Immature natural killer cell (primary cell): Measurements from ENCODE around the gene NAA10. TPM values are rescaled to one million over a fixed set of nuclear protein-coding genes. Genes with fewer than 3 reads are reported as not detected.

Source experiments
- DNase-seq, 3 donors: peaks; one replicate each; pipeline ENCODE4 v3.0.0; 2022; ENCODE audit warnings: mixed read lengths in 1 of 3
- H3K27ac Mint-ChIP-seq, 6 donors: one replicate each; pipeline ENCODE4 v1.8.0; 2020; ENCODE audit warnings: mixed read lengths in 6 of 6, mild to moderate bottlenecking in 5 of 6, inconsistent platforms in 4 of 6, moderate library complexity in 3 of 6
- H3K27me3 Mint-ChIP-seq, 3 donors: one replicate each; pipeline ENCODE4 v1.8.0; 2020 to 2021; ENCODE audit warnings: low read depth in 3 of 3, mild to moderate bottlenecking in 3 of 3, mixed read lengths in 3 of 3, moderate library complexity in 3 of 3, inconsistent platforms in 1 of 3
- H3K36me3 Mint-ChIP-seq, 3 donors: one replicate each; pipeline ENCODE4 v1.8.0; 2020; ENCODE audit warnings: mixed read lengths in 3 of 3, inconsistent platforms in 2 of 3, mild to moderate bottlenecking in 2 of 3
- H3K4me1 Mint-ChIP-seq, 2 donors: one replicate each; pipeline ENCODE4 v1.8.0; 2020; ENCODE audit warnings: inconsistent platforms in 2 of 2, mild to moderate bottlenecking in 2 of 2, mixed read lengths in 2 of 2, moderate library complexity in 1 of 2
- H3K4me3 Mint-ChIP-seq, 5 donors: one replicate each; pipeline ENCODE4 v1.8.0; 2020; ENCODE audit warnings: mild to moderate bottlenecking in 5 of 5, mixed read lengths in 5 of 5, inconsistent platforms in 3 of 5, moderate library complexity in 3 of 5
- H3K9me3 Mint-ChIP-seq, 6 donors: one replicate each; pipeline ENCODE4 v1.8.0; 2020; ENCODE audit warnings: mild to moderate bottlenecking in 6 of 6, mixed read lengths in 6 of 6, inconsistent platforms in 4 of 6, moderate library complexity in 3 of 6
- polyA plus RNA-seq, 3 donors: library from polyadenylated mRNA; unstranded; fragments of 300-500 nt; fragmentation: Illumina TruSeq; gene quantifications; one replicate each; pipeline ENCODE4 v1.2.3, GENCODE V29; 2021

Gene NAA10
- polyA plus RNA-seq, 3 donors from 2014 or later, result 70.6 to 126 (median 104) TPM

DNA sequence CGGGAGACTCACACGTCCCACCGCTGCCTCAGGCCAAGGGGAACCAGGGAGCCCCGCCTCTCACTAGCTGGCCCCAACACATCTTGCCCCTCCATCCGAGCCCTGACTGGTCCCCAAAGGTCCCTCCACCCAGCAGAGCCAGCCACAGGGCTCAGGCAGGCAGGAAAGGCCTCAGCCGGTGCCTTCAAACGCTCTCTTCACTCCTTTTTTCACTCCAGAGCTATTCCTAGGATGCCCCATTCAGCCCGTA lies 7.2 kb downstream of the NAA10 start:
- Mint-ChIP-seq H3K27ac (peak overlapping the region; percentile 96 to 100 (median 98)), H3K9me3 (peaks cover 0 to 1% (median 0%) of the 10 kb centered on the region in 6 donors), H3K36me3 (peaks cover 0 to 3% (median 3%) of the 10 kb centered on the region in 3 donors), H3K4me3 (peak overlapping the region; percentile 87 to 93 (median 89)), H3K27me3 (peaks cover 15 to 21% (median 19%) of the 10 kb centered on the region in 3 donors), H3K4me1 (peaks cover 57 to 58% of the 10 kb centered on the region in 2 donors)
- no peak for DNase-seq

DNA sequence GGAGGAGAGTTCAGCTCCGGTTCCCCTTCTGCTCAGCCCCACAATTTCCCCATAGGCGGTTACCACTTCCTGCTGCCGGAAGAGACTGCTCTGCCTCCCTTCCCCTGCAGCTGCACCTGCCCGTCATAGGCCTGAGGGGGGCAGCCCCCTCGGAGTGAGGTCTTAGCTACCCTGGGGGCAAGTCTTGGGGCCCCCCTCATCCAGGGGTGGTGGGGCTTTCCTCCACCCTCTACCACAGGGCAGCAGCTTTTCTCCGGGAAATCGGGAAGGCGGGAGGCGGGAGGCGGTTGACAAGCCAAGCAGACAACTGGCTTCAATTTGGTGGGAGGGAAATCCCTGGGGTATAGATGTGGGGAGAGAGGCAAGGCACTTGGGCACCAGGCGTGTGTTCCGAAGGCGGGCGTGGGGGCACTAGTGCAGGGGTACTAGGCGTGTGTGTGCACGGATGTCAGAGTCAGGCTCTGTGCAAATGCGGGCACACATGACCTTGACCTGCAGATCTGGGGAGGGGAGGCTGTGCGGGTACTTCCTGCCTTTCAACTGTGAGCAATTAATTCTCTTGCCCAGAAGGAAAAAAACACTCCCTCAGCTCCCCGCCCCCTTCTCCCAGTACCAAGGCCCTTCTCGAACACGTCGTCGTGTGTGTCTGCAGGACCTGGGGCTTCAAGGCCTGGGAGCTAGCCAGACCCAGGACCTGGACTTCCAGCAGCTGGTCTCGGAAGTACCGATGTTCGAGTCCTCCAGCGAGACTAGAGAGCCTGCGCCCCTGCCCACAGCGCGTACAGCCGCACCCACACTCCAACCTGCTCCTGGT lies 7.8 kb downstream of the NAA10 start:
- H3K9me3 Mint-ChIP-seq, result peaks cover 0 to 1% (median 0%) of the 10 kb centered on the region in 6 donors
- H3K27me3 Mint-ChIP-seq, result peaks cover 15 to 21% (median 19%) of the 10 kb centered on the region in 3 donors
- DNase-seq, result peak; percentile 83 to 86 (median 84)
- H3K27ac Mint-ChIP-seq, result peak overlapping the region; percentile 96 to 100 (median 98)
- peak overlapping the region; percentile 87 to 93 (median 89) for H3K4me3 Mint-ChIP-seq
- H3K36me3 Mint-ChIP-seq, result peaks cover 1 to 3% (median 3%) of the 10 kb centered on the region in 3 donors
- peaks cover 62 to 63% of the 10 kb centered on the region in 2 donors for H3K4me1 Mint-ChIP-seq

GRCh38 chrX:153926552-153926857 lies 8.3 kb downstream of the NAA10 start:
- peak overlapping the region; percentile 96 to 100 (median 98) for H3K27ac Mint-ChIP-seq
- peak overlapping the region; percentile 87 to 93 (median 89) for H3K4me3 Mint-ChIP-seq
- H3K36me3 Mint-ChIP-seq, result peaks cover 1 to 3% (median 2%) of the 10 kb centered on the region in 3 donors
- H3K9me3 Mint-ChIP-seq, result peaks cover 0 to 1% (median 0%) of the 10 kb centered on the region in 6 donors
- H3K27me3 Mint-ChIP-seq, result peaks cover 13 to 21% (median 19%) of the 10 kb centered on the region in 3 donors
- peaks cover 67% of the 10 kb centered on the region in 2 donors for H3K4me1 Mint-ChIP-seq
- DNase-seq, result no peak

GRCh38 chrX:153925739-153926551 lies 8.9 kb downstream of the NAA10 start, which contains the start of gene ARHGAP4:
Gene ARHGAP4 (minus strand): TSS chrX:153926264. CDS start chrX:153926202, 62 bp downstream.
- H3K4me1 Mint-ChIP-seq, result peaks cover 67% of the 10 kb centered on the region in 2 donors
- H3K9me3 Mint-ChIP-seq, result peaks cover 0 to 1% (median 0%) of the 10 kb centered on the region in 6 donors
- peaks cover 0 to 3% (median 0%) of the 10 kb centered on the region in 3 donors for H3K36me3 Mint-ChIP-seq
- DNase-seq, result peak; percentile 62 to 71 (median 63)
- H3K27ac Mint-ChIP-seq, result peak within 1 kb of the TSS; percentile 96 to 100 (median 98)
- H3K4me3 Mint-ChIP-seq, result peak within 1 kb of the TSS; percentile 89 to 94 (median 93)
- peaks cover 12 to 21% (median 19%) of the 10 kb centered on the region in 3 donors for H3K27me3 Mint-ChIP-seq

DNA sequence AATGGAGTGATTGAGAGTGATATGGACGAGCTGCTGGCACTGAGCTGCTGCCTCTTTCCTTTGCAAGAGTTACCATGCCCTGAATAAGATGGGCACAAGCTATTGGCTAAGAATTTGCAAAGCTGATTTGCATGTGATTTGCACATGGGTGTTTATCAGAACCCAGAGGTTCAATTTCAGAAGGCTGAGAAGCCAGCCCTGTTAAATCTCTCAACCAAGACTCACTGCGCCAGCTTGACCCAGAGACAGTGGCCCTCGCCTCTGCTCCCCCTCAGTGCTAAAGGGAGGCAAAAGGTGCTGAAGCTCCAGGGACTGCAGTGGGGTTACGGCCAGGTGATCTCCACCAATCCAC lies 9.5 kb downstream of the NAA10 start:
- Mint-ChIP-seq H3K27me3 (peaks cover 12 to 21% (median 19%) of the 10 kb centered on the region in 3 donors), H3K9me3 (peaks cover 0 to 1% (median 0%) of the 10 kb centered on the region in 6 donors), H3K4me3 (peak overlapping the region; percentile 89 to 94 (median 93)), H3K36me3 (peaks cover 0 to 3% (median 0%) of the 10 kb centered on the region in 3 donors), H3K27ac (peak overlapping the region; percentile 92 to 98 (median 97)), H3K4me1 (peaks cover 67 to 68% of the 10 kb centered on the region in 2 donors)
- DNase-seq, result peak in 1 of 3 donors; percentile 34

- H3K27ac Mint-ChIP-seq, result peak overlapping the region; percentile 92 to 98 (median 97)
Measured at GRCh38 chrX:153924149-153924861, 10.5 kb downstream of the NAA10 start.

GRCh38 chrX:153922932-153923857 lies 11.6 kb downstream of the NAA10 start:
- Mint-ChIP-seq H3K36me3 (peaks cover 0 to 3% (median 3%) of the 10 kb centered on the region in 3 donors), H3K27ac (peak overlapping the region; percentile 92 to 98 (median 97)), H3K4me3 (peak overlapping the region; percentile 89 to 94 (median 93)), H3K27me3 (peaks cover 11 to 21% (median 19%) of the 10 kb centered on the region in 3 donors), H3K9me3 (peaks cover 0 to 1% (median 0%) of the 10 kb centered on the region in 6 donors), H3K4me1 (peaks cover 54 to 66% of the 10 kb centered on the region in 2 donors)
- DNase-seq, result no peak

More at GRCh38 chrX:153924149-153924861, 10.5 kb downstream of the NAA10 start:
- H3K36me3 Mint-ChIP-seq, result peaks cover 0 to 3% (median 0%) of the 10 kb centered on the region in 3 donors
- H3K4me1 Mint-ChIP-seq, result peaks cover 65 to 73% of the 10 kb centered on the region in 2 donors
- peaks cover 13 to 21% (median 19%) of the 10 kb centered on the region in 3 donors for H3K27me3 Mint-ChIP-seq
- peaks cover 0 to 1% (median 0%) of the 10 kb centered on the region in 6 donors for H3K9me3 Mint-ChIP-seq
- DNase-seq, result peak; percentile 43 to 48 (median 46)
- H3K4me3 Mint-ChIP-seq, result peak overlapping the region; percentile 89 to 94 (median 93)

GRCh38 chrX:153921511-153922446 lies 13.1 kb downstream of the NAA10 start:
- Mint-ChIP-seq H3K27ac (peak overlapping the region; percentile 17 to 93 (median 84)), H3K9me3 (peaks cover 0 to 1% (median 0%) of the 10 kb centered on the region in 6 donors), H3K4me1 (peaks cover 42 to 55% of the 10 kb centered on the region in 2 donors), H3K27me3 (peaks cover 6 to 16% (median 10%) of the 10 kb centered on the region in 3 donors), H3K4me3 (peak overlapping the region; percentile 65 to 94 (median 68)), H3K36me3 (peaks cover 3 to 11% (median 6%) of the 10 kb centered on the region in 3 donors)
- no peak for DNase-seq

GRCh38 chrX:153921070-153921469 lies 13.8 kb downstream of the NAA10 start:
- H3K4me3 Mint-ChIP-seq, result no peak overlapping the region
- peaks cover 0 to 1% (median 0%) of the 10 kb centered on the region in 6 donors for H3K9me3 Mint-ChIP-seq
- no peak for DNase-seq
- H3K27me3 Mint-ChIP-seq, result peaks cover 5 to 14% (median 7%) of the 10 kb centered on the region in 3 donors
- peak overlapping the region in 1 of 6 donors; percentile 46 for H3K27ac Mint-ChIP-seq
- peaks cover 3 to 16% (median 11%) of the 10 kb centered on the region in 3 donors for H3K36me3 Mint-ChIP-seq
- peaks cover 40 to 50% of the 10 kb centered on the region in 2 donors for H3K4me1 Mint-ChIP-seq

DNA sequence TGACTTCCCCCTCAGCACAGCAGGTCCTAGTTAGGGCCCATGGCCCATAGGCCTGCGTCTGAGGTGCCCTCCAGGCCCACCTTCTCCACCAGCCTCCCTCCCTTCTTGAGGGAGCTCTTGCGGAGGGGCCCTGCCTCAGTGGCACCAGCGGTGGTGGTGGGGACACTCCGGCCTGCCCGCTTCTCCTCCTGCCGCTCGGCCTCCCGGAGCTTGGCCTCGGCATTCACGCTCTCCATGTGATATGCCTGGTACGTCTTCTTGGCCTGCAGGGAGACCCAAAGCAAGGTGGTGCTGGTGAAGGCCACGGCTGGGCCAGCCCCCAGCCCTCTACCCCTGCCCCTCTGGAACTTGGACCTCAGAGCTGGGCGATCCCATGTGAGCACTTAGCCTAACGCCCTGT lies 14.3 kb downstream of the NAA10 start:
- Mint-ChIP-seq H3K4me3 (no peak overlapping the region), H3K9me3 (no peaks in the 10 kb centered on the region), H3K27me3 (peaks cover 3 to 12% (median 5%) of the 10 kb centered on the region in 3 donors), H3K36me3 (peaks cover 5 to 21% (median 15%) of the 10 kb centered on the region in 3 donors), H3K27ac (no peak overlapping the region), H3K4me1 (peaks cover 37 to 48% of the 10 kb centered on the region in 2 donors)
- no peak for DNase-seq

DNA sequence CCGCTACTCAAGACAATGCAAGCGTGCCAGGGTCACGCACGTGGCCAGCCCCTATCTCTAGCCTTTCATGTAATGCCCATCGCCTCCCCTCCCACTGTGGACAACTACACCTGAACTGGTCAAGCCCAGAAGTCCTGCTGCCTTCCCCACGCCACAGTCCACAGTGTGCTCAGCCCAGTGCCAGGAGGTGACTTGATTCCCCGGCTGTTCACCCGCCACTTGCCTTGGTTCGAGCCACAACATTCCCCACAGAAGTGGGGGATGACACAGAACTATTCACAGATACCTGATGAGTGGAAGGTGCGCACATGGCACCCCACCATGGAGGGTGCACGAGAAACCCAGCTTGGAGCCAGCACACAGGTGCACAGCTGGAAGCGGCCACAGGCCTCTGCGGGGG lies 15.6 kb downstream of the NAA10 start:
- H3K9me3 Mint-ChIP-seq, result no peaks in the 10 kb centered on the region
- DNase-seq, result no peak
- H3K27me3 Mint-ChIP-seq, result peaks cover under 1 to 5% (median 3%) of the 10 kb centered on the region in 3 donors
- H3K4me3 Mint-ChIP-seq, result no peak overlapping the region
- H3K27ac Mint-ChIP-seq, result no peak overlapping the region
- peaks cover 24 to 35% of the 10 kb centered on the region in 2 donors for H3K4me1 Mint-ChIP-seq
- peaks cover 5 to 21% (median 15%) of the 10 kb centered on the region in 3 donors for H3K36me3 Mint-ChIP-seq
